Measurements from ENCODE around the gene UGT1A3. TPM values are rescaled to one million over a fixed set of nuclear protein-coding genes. Genes with fewer than 3 reads are reported as not detected.
"Not testable (repeated sequence)": the region's sequence is repeated elsewhere in the genome, so short reads cannot be mapped to it uniquely, and the experiment has no call there.

Gene UGT1A3
- total RNA-seq, 2 experiments from 2014 or later = not detected

- no peak for DNase-seq
- peaks cover 0 to 15% of the 10 kb centered on the region in 2 experiments for H3K9me3 ChIP-seq (ENCODE audit: control insufficient read depth in 1 of 2, insufficient read depth in 1 of 2, low read length in 2 of 2)
- no peak for ATAC-seq (ENCODE audit: poor library complexity)
- no peak overlapping the region for H3K4me3 ChIP-seq (ENCODE audit: low read length)
- TF ChIP-seq, protein P1, sequence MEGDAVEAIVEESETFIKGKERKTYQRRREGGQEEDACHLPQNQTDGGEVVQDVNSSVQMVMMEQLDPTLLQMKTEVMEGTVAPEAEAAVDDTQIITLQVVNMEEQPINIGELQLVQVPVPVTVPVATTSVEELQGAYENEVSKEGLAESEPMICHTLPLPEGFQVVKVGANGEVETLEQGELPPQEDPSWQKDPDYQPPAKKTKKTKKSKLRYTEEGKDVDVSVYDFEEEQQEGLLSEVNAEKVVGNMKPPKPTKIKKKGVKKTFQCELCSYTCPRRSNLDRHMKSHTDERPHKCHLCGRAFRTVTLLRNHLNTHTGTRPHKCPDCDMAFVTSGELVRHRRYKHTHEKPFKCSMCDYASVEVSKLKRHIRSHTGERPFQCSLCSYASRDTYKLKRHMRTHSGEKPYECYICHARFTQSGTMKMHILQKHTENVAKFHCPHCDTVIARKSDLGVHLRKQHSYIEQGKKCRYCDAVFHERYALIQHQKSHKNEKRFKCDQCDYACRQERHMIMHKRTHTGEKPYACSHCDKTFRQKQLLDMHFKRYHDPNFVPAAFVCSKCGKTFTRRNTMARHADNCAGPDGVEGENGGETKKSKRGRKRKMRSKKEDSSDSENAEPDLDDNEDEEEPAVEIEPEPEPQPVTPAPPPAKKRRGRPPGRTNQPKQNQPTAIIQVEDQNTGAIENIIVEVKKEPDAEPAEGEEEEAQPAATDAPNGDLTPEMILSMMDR (IDR thresholded peaks at IDR 0.05) = no peak
- Mint-ChIP-seq H3K4me3 (no peak overlapping the region), H3K9me3 (peaks cover 6% of the 10 kb centered on the region), H3K4me1 (ENCODE audit: low read depth) (no peaks in the 10 kb centered on the region), H3K27me3 (peaks cover 29% of the 10 kb centered on the region), H3K36me3 (ENCODE audit: low read depth) (no peaks in the 10 kb centered on the region), H3K27ac (no peak overlapping the region)
- H3K4me1 ChIP-seq (ENCODE audit: insufficient read depth, low read length) = no peaks in the 10 kb centered on the region
- no peak overlapping the region for H3K27ac ChIP-seq (ENCODE audit: low read depth in 1 of 2, low read length in 2 of 2)
- no peaks in the 10 kb centered on the region for H3K36me3 ChIP-seq (ENCODE audit: insufficient read depth, low read length)
- intact Hi-C loops (cut with DNase I, micrococcal nuclease) = no loop called here
- CTCF ChIA-PET = no interaction called here
- POLR2A ChIA-PET = no interaction called here
- peaks cover 0 to 3% of the 10 kb centered on the region in 2 experiments for H3K27me3 ChIP-seq (ENCODE audit: control insufficient read depth in 1 of 2, insufficient read depth in 2 of 2, low read length in 2 of 2)
These were observed 17.8 kb downstream of the UGT1A3 start for GRCh38 chr2:233746475-233747282.

DNA sequence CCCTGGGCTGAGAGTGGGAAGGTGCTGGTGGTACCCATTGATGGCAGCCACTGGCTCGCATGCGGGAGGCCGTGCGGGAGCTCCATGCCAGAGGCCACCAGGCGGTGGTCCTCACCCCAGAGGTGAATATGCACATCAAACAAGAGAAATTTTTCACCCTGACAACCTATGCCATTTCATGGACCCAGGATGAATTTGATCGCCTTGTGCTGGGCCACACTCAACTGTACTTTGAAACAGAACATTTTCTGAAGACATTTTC is 18.4 kb downstream of the UGT1A3 start:
- no peaks in the 10 kb centered on the region for H3K4me1 ChIP-seq (ENCODE audit: insufficient read depth, low read length)
- CTCF ChIA-PET = no interaction called here
- H3K4me3 ChIP-seq (ENCODE audit: low read length) = no peak overlapping the region
- H3K27me3 ChIP-seq (ENCODE audit: control insufficient read depth in 1 of 2, insufficient read depth in 2 of 2, low read length in 2 of 2) = peaks cover 0 to 3% of the 10 kb centered on the region in 2 experiments
- ATAC-seq (ENCODE audit: poor library complexity) (no peak), DNase-seq (no peak)
- H3K27ac Mint-ChIP-seq = no peak overlapping the region
- H3K4me3 Mint-ChIP-seq = no peak overlapping the region
- TF ChIP-seq, protein P1 (IDR thresholded peaks at IDR 0.05) = no peak
- no peaks in the 10 kb centered on the region for H3K4me1 Mint-ChIP-seq (ENCODE audit: low read depth)
- H3K9me3 ChIP-seq (ENCODE audit: control insufficient read depth in 1 of 2, insufficient read depth in 1 of 2, low read length in 2 of 2) = peaks cover 0 to 15% of the 10 kb centered on the region in 2 experiments
- H3K27ac ChIP-seq (ENCODE audit: low read depth in 1 of 2, low read length in 2 of 2) = no peak overlapping the region
- no peaks in the 10 kb centered on the region for H3K36me3 ChIP-seq (ENCODE audit: insufficient read depth, low read length)
- H3K27me3 Mint-ChIP-seq = peaks cover 33% of the 10 kb centered on the region
- H3K36me3 Mint-ChIP-seq (ENCODE audit: low read depth) = no peaks in the 10 kb centered on the region
- POLR2A ChIA-PET = no interaction called here
- peaks cover 7% of the 10 kb centered on the region for H3K9me3 Mint-ChIP-seq
- intact Hi-C loops (cut with DNase I, micrococcal nuclease) = no loop called here

DNA sequence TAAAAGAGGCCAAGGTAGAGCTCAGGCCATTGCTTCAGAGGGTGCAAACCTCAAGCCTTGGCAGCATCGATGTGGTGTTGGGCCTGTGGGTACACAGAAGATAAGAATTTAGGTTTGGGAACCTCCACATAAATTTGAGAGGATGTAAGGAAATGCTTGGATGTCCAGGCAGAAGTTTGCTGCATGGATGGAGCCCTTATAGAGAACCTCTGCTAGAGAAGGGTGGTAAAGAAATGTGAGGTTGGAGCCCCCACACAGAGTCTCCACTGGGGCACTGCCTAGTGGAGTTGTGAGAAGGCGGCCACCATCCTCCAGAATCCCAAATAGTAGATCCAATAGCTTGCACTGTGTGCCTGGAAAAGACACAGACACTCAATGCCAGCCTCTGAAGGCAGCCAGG is 21.8 kb downstream of the UGT1A3 start:
- H3K4me3 ChIP-seq (ENCODE audit: low read length); H3K4me1 Mint-ChIP-seq (ENCODE audit: low read depth); H3K27ac ChIP-seq (ENCODE audit: low read depth in 1 of 2, low read length in 2 of 2); H3K27ac Mint-ChIP-seq; POLR2A ChIA-PET; ATAC-seq (ENCODE audit: poor library complexity); H3K36me3 Mint-ChIP-seq (ENCODE audit: low read depth); H3K4me1 ChIP-seq (ENCODE audit: insufficient read depth, low read length); H3K9me3 Mint-ChIP-seq; H3K27me3 ChIP-seq (ENCODE audit: control insufficient read depth in 1 of 2, insufficient read depth in 2 of 2, low read length in 2 of 2); DNase-seq; H3K36me3 ChIP-seq (ENCODE audit: insufficient read depth, low read length); CTCF ChIA-PET; intact Hi-C loops (cut with DNase I, micrococcal nuclease); H3K4me3 Mint-ChIP-seq: not testable (repeated sequence)
- peaks cover 0 to 16% of the 10 kb centered on the region in 2 experiments for H3K9me3 ChIP-seq (ENCODE audit: control insufficient read depth in 1 of 2, insufficient read depth in 1 of 2, low read length in 2 of 2)
- H3K27me3 Mint-ChIP-seq = peaks cover 46% of the 10 kb centered on the region

- H3K36me3 ChIP-seq (ENCODE audit: insufficient read depth, low read length); H3K4me1 ChIP-seq (ENCODE audit: insufficient read depth, low read length); ATAC-seq (ENCODE audit: poor library complexity); H3K27me3 ChIP-seq (ENCODE audit: control insufficient read depth in 1 of 2, insufficient read depth in 2 of 2, low read length in 2 of 2); DNase-seq; H3K27ac Mint-ChIP-seq; H3K27ac ChIP-seq (ENCODE audit: low read depth in 1 of 2, low read length in 2 of 2); H3K9me3 Mint-ChIP-seq; H3K36me3 Mint-ChIP-seq (ENCODE audit: low read depth); intact Hi-C loops (cut with DNase I, micrococcal nuclease); H3K4me1 Mint-ChIP-seq (ENCODE audit: low read depth); H3K4me3 Mint-ChIP-seq; CTCF ChIA-PET; H3K4me3 ChIP-seq (ENCODE audit: low read length); POLR2A ChIA-PET: not testable (repeated sequence)
- peaks cover 0 to 16% of the 10 kb centered on the region in 2 experiments for H3K9me3 ChIP-seq (ENCODE audit: control insufficient read depth in 1 of 2, insufficient read depth in 1 of 2, low read length in 2 of 2)
- peaks cover 42% of the 10 kb centered on the region for H3K27me3 Mint-ChIP-seq
These were observed 22.6 kb downstream of the UGT1A3 start for GRCh38 chr2:233751212-233752009.
